Adrenal gland (tissue), 12 donors: ENCODE measurements around the gene DPYD. TPM values are rescaled to one million over a fixed set of nuclear protein-coding genes. Genes with fewer than 3 reads are reported as not detected.

ENCODE experiments used
- DNase-seq, 7 donors: peaks; one replicate each; pipeline ENCODE4 v3.0.0-alpha.2; 2019 to 2020
- H3K27ac ChIP-seq, 5 donors: fragments of 200-600 bp; sonication (generic) in 4 of 5; 1 replicate in 3 of 5; 2 replicates in 2 of 5; pipeline versions ENCODE4 v1.5.1 to v1.8.0; 2016 to 2020; ENCODE audit warnings: mild to moderate bottlenecking in 1 of 5
- H3K27me3 ChIP-seq: fragments of 200-600 bp; 2 replicates; pipeline ENCODE4 v1.8.0; 2021
- H3K36me3 ChIP-seq, 2 donors: fragments of 200-600 bp; replicated peaks in 1 of 2; 1 replicate in 1 of 2; 2 replicates in 1 of 2; pipeline versions ENCODE4 v1.5.1 to v1.8.0; 2018 to 2022
- H3K4me1 ChIP-seq, 2 donors: fragments of 200-600 bp; replicated peaks in 1 of 2; 1 replicate in 1 of 2; 2 replicates in 1 of 2; pipeline versions ENCODE4 v1.5.1 to v1.8.0; 2018 to 2021
- H3K4me3 ChIP-seq, 4 donors: fragments of 200-600 bp; sonication (generic) in 3 of 4; one replicate each; pipeline ENCODE4 v1.5.1; 2016 to 2018
- H3K9me3 ChIP-seq, 3 donors: fragments of 200-600 bp; sonication (generic) in 1 of 3; replicated peaks in 1 of 3; 1 replicate in 2 of 3; 2 replicates in 1 of 3; pipeline versions ENCODE4 v1.5.1 to v1.8.0; 2016 to 2021
- CTCF ChIP-seq, 6 experiments: fragments of 450-650 bp in 4 of 6; fragments of 200-600 bp in 2 of 6; sonication (generic) in 1 of 6; IDR thresholded peaks; 1 replicate in 5 of 6; 2 replicates in 1 of 6; pipeline versions ENCODE4 v1.5.1 to v1.8.0; 2016 to 2021; ENCODE audit warnings: antibody characterized with exemption in 6 of 6, mild to moderate bottlenecking in 2 of 6, moderate library complexity in 1 of 6
- POLR2A ChIP-seq, 2 donors: fragments of 450-650 bp; IDR thresholded peaks; one replicate each; pipeline ENCODE4 v1.6.1; 2017; ENCODE audit warnings: antibody characterized with exemption in 2 of 2, mild to moderate bottlenecking in 2 of 2, moderate library complexity in 1 of 2
- WGBS, 4 donors: extraction: QIAGEN DNeasy Blood & Tissue Kit in 2 of 4; methylation state at CpG; one replicate each; pipeline versions ENCODE4 v1.1.5 to v1.1.7; 2013 to 2017; 5-methylcytosine and 5-hydroxymethylcytosine counted together
- intact Hi-C, 2 donors: fragments of 100-400 bp; cut with DNase I; formaldehyde crosslinking; loops; one replicate each; pipeline versions ENCODE4 v1.14.1 to v1.15.0; 2022 to 2023
- polyA plus RNA-seq, 3 donors: library from polyadenylated mRNA; stranded (reverse); fragments of 200-250 nt in 2 of 3; fragments of 350-450 nt in 1 of 3; fragmentation: Illumina TruSeq in 1 of 3; extraction: RNeasy Lipid Tissue Mini Kit (QIAGEN cat#74804) in 1 of 3; gene quantifications; one replicate each; pipeline ENCODE4 v1.2.3, GENCODE V29; 2013 to 2014
- total RNA-seq, 9 donors: library from RNA; depleted of rRNA in 4 of 9; stranded (reverse); fragments of >200 nt in 4 of 9; fragments of 120-200 nt in 1 of 9; fragmentation: NEBNext Ultra II Directional in 1 of 9; extraction: Animal tissue kit (Norgen Biotek cat#: 25700) in 1 of 9; gene quantifications; one replicate each; pipeline versions ENCODE4 v1.1.0 to v1.2.4, GENCODE V29; 2013 to 2023
- donor health status: healthy with polysubstance abuse.
- donor health status: Bipolar disorder and iron deficiency.
- donor health status: DM: yes; HTN: yes; CAD: no.
- donor health status: DM: no; HTN: no; CAD: no.
- donor health status: DM: no; HTN: no; CAD: no.
- donor health status: DM: yes; HTN: yes; CAD: no.

Gene DPYD
- total and polyA plus RNA-seq, 12 donors = 6.6 to 73.1 (median 30.2) TPM

DNA sequence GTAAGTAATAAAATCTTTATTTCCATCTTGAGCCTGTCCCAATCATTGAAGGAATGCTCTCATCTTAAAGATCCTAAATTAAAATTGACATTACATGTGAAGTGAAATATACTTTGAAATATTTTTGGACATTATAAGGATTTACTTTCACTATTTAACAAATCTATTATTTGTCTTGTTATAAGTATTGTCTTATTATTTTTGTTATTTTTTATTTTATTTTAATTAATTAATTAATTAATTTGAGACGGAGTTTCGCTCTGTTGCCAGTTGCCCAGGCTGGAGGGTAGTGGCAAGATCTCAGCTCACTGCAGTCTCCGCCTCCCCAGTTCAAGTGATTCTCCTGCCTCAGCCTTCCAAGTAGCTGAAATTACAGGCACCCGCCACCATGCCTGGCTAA lies 343.2 kb downstream of the DPYD start:
- H3K36me3 ChIP-seq = no peaks in the 10 kb centered on the region
- intact Hi-C loops = no loop called here
- H3K4me3 ChIP-seq = no peak overlapping the region
- no peaks in the 10 kb centered on the region for H3K27me3 ChIP-seq
- no peak for DNase-seq
- no peaks in the 10 kb centered on the region for H3K9me3 ChIP-seq
- no peak overlapping the region for H3K27ac ChIP-seq
- TF ChIP-seq CTCF (IDR thresholded peaks at IDR 0.05) (no peak), POLR2A (IDR thresholded peaks at IDR 0.05) (no peak)
- WGBS, 4 donors = 97 to 99% (median 97%) methylated on average over 4 of the region's 4 CpGs
- H3K4me1 ChIP-seq = no peaks in the 10 kb centered on the region

GRCh38 chr1:97573553-97573952 lies 347.3 kb downstream of the DPYD start:
- no peaks in the 10 kb centered on the region for H3K27me3 ChIP-seq
- TF ChIP-seq POLR2A (IDR thresholded peaks at IDR 0.05) = no peak
- no peak for TF ChIP-seq CTCF (IDR thresholded peaks at IDR 0.05)
- intact Hi-C loops = no loop called here
- H3K27ac ChIP-seq = no peak overlapping the region
- peaks cover 0 to 2% of the 10 kb centered on the region in 2 donors for H3K36me3 ChIP-seq
- 94 to 98% (median 96%) methylated on average over 3 of the region's 3 CpGs for WGBS, 4 donors
- no peak overlapping the region for H3K4me3 ChIP-seq
- no peaks in the 10 kb centered on the region for H3K4me1 ChIP-seq
- H3K9me3 ChIP-seq = no peaks in the 10 kb centered on the region
- DNase-seq = no peak

- Histone ChIP-seq H3K4me1 (no peaks in the 10 kb centered on the region), H3K9me3 (no peaks in the 10 kb centered on the region), H3K27me3 (no peaks in the 10 kb centered on the region), H3K36me3 (peaks cover 0 to 2% of the 10 kb centered on the region in 2 donors), H3K4me3 (no peak overlapping the region), H3K27ac (no peak overlapping the region)
- TF ChIP-seq POLR2A (IDR thresholded peaks at IDR 0.05) (no peak), CTCF (IDR thresholded peaks at IDR 0.05) (no peak)
- WGBS, 4 donors = 67 to 77% (median 76%) methylated on average over 1 of the region's 1 CpG
- DNase-seq = no peak
- intact Hi-C loops = no loop called here
These were observed 348.3 kb downstream of the DPYD start for GRCh38 chr1:97572561-97572960.

- Histone ChIP-seq H3K27me3 (no peaks in the 10 kb centered on the region), H3K9me3 (no peaks in the 10 kb centered on the region), H3K4me3 (no peak overlapping the region), H3K4me1 (no peaks in the 10 kb centered on the region), H3K36me3 (peaks cover 0 to 2% of the 10 kb centered on the region in 2 donors), H3K27ac (no peak overlapping the region)
- intact Hi-C loops = no loop called here
- 80 to 96% (median 89%) methylated on average over 1 of the region's 1 CpG for WGBS, 4 donors
- no peak for DNase-seq
- TF ChIP-seq CTCF (IDR thresholded peaks at IDR 0.05) (no peak), POLR2A (IDR thresholded peaks at IDR 0.05) (no peak)
These were observed 349.1 kb downstream of the DPYD start for GRCh38 chr1:97571760-97572159.
